Activated naive CD8-positive, alpha-beta T cell treated with anti-CD3 and anti-CD28 coated beads, Interleukin-2, amount 50 U/mL, for 16 hours (primary cell): ENCODE measurements around the gene CFAP73.
"Not testable (repeated sequence)": the region's sequence is repeated elsewhere in the genome, so short reads cannot be mapped to it uniquely, and the experiment has no call there.

ENCODE experiments used
- DNase-seq: peaks from one replicate; pipeline ENCODE4 v3.0.0-alpha.2; 2020; ENCODE audit warnings: low read depth, low spot score

Gene CFAP73

DNA sequence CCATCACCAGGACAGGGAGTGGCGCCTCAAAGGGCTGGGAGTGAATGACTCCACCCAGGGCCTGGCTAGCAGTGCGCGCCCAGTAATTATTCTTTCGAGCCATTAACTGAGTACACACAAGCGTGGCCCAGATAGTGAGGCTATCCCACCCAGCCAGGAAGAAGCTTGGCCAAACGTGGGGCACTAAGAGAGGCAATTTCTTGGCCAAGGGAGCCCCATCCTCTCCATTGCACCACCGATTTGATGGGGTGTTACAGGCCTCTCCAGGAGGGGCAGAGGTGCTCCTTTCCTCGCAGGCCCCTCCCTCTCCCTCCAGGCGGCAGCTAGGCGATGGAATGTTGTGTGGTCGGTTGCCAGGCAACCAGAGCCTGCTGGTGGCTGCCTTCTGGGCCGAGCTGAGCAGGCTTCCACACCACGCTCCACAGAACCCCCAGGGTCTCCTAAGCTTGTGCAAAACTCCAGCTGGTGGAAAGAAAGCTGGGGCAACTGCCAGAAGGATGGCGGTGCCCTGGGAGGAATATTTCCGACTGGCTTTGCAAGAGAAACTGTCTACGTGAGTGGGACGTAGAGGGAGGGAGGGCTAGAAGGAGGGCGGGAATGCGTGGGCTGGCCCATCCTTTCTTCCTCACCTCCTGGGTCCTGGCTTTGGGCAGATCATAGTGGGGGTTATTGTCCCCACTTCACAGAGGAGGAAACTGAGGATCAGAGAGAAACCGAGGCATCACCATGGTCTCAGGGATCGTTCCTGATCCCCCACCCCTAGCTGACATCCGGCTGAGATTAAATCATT, at the start of gene CFAP73:
CFAP73 (plus strand) TSS at position 364 of the 790 bp plus-strand sequence; CDS start at position 498, 134 bp downstream.
- no peak for DNase-seq

DNA sequence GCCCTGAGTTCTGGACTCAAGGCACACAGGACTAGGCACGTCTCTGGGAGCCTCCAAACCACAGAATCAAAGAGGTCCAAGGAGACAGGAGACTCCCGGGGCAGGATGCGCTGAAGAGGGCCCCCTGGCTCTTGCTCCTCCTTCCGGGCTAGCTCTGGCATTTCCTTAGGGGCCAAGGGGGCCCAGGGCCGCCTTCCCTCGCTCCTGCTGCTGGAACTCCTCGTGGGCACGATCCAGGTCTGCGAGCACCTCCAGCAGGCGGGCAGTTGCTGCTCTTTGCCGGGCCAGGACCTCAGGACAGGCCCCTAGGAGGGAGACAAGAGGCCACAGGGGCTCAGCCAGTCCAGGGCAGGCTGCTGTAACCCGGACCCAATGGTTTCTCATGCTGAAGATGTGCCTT, 49.8 kb upstream of the CFAP73 start:
- DNase-seq = no peak

DNA sequence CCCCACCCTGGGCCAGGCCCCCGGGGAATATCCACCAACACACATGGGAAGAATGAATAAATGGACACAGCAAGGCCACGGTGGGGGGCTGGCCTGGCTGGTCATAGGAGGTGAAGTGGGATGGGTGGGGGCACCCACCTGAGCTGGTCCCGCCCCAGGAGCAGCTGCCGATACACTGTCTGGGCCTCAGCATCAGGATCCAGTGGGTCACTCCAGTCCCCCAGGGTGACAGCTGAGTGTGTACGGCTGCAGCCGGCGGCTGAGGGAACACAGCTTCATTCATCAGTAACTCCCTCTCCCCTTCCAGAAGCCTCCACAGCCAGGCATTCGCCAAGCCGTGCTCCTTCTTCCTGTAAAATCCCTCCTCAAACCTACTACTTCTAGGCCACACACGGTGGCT, 47.8 kb upstream of the CFAP73 start:
- no peak for DNase-seq

DNA sequence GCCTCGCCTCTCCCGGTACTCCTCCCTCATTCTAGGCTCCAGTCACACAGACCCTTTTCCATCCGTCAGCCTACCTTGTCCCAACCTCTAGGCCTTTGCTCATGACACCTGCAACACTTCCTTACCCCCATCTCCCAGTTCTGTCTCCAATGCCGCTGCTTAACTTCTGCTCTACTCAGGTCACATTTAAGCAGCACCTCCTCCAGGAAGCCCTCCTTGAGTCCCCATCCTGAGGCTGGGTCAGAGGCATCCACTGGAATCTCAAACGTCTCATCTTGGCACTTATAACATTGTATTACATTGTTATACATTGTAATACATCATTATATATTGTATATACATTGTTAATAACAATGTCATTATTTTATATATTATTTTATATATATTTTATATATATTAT, 46.7 kb upstream of the CFAP73 start:
- no peak for DNase-seq

DNA sequence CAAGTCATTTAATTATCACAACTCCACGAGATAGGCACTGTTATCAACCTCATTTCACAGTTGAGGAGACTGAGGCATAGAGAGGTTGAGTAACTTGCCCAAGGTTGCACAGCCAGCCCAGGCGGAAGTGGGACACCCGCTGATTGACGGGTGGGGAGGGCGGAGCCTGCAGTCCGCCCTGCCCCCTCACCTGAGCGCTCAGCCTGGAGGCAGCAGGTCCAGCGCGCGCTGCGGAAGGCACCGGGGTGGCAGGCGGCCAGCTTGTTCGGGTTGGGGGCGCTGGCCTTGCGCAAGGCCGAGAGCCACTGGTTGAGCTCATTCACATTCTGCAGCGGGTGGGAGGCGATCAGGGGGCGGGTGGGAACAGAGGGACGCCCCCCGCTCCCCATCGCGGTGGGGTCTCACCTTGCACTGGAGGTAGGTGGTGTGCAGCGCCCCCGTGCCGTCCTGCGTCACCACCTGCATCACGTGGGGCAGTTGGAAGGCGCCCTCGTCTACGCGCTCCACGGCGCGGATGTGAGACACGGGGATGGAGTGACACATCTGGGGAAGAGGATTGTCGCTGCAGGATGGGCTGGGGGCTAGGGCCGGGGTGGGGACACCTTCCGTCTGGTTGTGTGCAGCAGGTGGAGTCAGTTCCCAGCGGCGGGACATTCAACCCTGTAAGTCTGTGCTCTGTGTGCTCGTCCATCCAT, 45.6 kb upstream of the CFAP73 start:
- DNase-seq = peak; percentile 22

DNA sequence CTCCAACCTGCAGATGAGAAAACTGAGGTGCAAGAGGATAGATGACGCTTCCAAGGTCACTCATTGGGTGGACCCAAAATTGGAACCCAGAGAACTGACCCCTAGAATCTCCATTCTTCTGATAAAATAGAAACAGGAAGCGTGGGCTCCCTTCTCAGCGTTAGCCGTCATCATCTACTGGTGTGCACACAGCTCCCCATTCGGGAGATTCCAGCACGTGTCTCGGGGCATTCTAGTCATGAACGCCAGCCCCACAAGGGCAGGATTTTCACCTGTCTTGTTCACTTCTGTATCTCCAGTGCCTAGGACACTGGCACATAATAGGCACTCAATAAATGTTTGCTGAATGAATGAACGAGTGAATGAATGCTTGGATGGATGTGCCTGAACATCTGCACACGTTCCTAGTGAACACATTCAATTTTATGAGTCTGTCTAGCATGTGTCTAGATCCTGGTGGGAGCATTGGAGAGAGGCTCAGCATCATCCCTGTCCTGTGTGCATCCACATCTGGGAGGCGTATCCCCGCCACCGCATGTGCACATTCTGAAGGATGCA, 44.5 kb upstream of the CFAP73 start:
- no peak for DNase-seq

DNA sequence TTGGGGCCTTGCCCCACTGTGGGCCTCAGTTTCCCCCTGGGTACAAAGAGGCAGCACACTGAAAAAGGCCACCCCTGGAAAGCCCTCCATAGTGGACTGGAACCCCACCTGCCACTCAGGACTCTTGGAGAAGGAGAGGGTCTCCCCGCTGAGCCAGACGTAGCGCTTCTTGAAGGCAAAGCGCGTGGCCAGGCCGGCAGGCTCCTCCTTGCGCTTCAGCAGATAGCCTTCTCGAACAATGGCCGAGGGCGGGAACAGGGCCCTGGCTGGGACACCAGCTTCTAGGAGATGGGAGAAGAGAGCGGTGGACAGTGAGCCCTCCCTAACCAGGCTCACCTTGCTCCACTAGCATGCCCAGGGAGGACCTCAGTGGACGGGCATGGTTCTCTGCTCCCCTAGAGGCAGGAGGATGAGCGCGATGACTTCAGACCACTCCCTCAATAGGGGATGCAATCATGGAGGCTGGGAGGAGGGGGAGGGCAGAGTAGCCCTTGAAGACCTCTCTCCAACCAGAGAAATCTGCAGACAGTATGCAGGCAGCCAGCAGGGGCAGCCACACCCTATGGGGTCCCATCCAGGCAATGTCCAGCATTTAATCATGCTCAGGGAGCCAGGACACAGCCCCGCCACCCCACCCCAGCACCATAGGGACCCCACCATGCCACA, 43.8 kb upstream of the CFAP73 start:
- no peak for DNase-seq

DNA sequence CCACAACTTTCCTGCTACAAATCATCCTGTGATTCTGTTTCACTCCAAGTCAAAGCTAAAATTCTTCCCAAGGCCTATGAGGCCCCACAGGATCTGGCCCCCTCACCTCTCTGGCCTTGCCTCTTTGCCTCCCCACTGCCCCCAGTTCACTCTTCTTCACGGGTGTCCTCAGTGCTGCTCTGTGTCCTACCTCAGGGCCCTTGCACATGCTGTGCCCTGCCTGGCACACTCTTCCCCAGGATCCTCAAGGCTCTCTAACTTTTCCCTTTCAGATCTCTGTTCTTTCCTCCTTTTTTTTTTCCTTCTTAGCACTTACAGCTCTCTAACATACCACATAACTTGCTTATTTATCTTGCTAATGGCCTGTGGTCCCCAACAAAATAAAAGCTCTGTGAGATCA, 43.2 kb upstream of the CFAP73 start:
- no peak for DNase-seq

DNA sequence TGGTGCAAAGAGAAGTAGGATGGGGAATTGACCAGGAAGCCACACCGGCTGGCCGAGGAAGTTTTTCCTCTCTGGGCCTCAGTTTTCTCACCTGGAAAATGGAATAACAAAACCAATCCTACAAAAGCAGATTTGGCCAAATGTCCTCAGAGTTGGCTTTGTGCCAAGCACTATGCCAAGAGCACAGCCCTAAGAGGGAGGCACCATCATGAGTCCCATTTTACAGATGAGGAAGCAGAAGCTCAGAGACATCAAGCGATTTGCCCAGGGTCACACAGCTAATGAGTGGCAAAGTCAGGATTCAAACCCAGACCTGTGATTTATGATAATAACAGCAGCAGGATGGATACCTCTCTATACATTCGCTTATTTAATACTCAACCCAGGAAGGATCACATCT, 41.2 kb upstream of the CFAP73 start:
- no peak for DNase-seq

DNA sequence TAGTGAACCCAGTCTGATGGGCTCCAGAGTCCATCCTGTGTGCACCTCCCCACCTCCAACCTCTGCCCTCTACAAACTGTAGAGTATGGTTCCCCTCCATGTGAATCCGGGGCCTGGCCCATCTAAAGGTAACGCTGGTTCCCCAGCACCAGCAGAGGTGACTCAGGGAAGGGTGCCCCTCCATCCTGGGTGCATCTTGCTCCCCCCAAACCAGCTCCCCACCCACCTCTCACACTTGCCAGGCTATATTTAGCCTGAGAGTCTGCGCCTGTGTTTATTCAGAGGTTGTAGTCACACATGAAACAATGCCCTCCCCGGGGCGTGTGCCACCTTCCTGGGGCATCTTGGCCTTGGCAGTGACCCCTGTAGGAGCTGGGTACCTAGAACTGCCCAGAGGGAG, 40.2 kb upstream of the CFAP73 start:
- no peak for DNase-seq

DNA sequence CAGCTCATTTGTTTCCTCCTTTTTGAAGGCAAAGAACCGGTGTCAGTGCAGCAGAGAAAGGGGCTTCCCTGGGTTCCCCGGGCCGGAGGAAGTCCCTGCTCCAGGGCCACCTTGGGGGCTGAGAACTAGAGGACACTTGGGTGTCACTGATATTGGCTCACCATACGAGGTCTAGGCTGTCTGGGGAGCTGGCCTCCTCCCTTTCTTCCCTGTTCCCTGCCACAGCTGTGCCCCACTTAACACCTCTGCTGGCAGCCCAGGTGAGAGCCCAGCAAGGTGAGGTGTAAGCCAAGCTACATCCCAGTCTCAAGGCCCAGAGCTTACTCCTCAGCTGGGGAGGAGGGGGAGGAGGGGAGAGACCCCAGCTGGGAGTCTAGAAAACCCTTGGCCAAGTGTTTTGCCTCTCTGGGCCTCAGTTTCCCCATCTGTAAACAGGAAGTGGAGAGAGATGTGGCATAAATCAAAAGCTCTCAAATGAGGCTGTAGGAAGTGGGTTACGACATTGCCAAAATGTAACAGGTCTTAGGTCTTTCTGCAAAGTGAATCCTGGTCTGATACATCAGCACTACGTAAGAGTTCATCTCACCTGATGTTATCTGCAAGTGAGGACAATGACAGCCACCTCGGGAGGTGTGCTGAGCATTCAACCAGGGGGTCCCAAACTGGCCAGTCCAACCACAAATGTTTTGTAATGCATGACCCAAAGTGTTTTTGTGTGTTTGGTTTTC, 39.5 kb upstream of the CFAP73 start:
- no peak for DNase-seq

DNA sequence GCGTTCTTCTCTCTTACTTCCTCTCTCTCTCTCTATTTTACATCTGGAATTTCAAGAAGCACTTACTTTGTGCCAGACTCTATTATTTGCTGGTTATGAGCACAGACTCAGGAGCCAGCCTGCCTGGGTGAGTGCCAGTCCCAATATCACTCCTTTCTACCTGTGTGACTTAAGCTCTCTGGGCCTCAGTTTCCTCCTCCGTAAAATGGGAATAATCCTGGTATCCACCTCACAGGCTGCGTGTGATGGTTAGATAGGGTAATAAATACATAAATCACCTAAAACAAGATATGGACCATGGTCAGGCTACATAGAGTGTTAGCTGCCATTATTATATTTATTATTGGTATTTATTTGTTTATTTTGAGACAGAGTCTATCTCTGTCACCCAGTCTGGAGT, 38.3 kb upstream of the CFAP73 start:
- DNase-seq = no peak

DNA sequence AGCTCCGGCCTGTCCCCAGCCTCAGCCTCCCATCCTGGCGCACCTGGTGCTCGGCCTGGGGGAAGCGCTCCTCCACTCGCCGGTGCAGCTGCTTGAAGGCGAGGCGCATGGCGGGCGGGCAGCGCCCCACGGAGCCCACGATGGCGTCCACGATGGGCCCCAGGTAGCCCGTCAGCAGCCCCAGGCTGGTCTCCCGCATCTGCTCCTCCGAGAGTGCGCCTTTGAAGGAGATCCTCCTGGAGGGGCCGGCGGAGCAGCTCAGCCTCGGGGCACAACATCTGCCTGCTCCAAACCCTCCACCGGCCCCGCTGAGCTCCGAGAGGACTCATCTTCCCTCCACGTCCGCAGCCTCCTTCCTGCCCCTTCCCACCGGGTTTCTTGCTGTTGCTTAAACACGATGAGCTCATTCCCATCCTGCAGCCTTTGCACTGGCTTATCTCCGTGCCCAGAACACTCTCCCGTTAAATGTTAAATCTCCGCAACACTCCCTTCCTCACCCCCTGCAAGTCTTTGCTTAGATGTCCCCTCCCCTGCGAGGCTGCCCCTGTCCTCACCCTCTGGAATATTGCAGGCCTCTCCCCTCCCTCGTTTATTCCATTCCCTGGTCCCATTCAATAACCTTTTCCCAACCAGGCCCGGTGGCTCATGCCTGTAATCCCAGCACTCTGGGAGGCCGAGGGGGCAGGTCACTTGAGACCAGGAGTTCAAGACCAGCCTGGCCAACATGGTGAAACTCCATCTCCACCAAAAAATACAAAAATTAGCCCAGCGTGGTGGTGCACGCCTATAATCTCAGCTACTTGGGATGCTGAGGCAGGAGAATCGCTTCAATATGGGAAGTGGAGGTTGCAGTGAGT, 37.3 kb upstream of the CFAP73 start:
- DNase-seq = no peak

DNA sequence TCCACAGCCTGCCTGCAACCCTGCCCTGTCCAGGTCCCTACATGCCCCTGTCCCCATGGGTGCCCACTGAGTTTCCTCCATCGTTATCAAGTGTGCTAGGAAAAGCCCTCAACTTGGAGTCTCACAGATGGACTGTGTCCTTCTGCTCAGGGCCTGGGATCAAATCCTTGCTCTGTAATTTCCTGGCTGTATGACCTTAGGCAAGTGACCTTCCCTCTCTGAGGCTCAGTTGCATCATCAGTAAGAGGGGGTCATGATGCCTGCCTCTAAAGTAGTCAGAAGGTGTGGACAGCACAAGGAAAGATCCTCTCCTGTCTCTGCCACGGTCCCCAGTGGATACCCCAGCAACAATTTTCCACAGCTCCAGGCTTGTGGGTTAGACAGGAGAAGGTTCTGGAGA, 36.1 kb upstream of the CFAP73 start:
- DNase-seq = no peak

DNA sequence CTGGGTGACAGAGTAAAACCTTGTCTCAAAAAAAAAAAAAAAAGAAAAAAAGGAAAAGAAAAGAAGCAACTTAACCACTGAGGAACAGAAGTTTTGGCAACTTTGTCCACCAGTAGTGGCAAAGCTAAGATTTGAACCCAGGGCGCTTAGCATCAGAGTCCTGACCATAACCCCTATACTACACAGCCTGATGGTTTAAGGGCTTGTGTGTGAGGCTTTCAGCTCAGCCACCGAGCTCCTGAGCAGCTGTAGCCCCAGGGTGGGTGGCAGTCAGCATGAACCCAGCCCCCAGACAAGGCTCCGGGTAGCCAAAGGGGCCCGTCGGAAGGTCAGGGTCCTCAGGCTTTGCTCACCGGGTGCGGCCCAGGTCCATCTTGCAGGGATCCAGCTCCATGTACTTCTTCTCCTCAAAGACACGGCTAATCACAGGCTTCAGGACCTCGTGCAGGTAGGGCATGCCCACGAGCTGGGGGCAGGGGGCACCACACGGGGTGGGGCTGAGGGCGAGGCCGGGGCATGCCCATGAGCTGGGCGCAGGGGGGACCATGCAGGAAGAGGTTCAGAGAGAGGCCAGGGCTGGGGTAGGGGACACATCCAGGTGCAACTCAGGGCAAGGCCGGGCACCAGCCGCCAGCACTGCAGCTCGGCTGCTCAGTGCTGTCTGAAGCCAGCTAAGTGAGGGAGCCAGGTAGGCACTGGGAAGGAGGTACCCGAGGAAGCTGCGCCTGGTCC, 34.9 kb upstream of the CFAP73 start:
- no peak for DNase-seq

DNA sequence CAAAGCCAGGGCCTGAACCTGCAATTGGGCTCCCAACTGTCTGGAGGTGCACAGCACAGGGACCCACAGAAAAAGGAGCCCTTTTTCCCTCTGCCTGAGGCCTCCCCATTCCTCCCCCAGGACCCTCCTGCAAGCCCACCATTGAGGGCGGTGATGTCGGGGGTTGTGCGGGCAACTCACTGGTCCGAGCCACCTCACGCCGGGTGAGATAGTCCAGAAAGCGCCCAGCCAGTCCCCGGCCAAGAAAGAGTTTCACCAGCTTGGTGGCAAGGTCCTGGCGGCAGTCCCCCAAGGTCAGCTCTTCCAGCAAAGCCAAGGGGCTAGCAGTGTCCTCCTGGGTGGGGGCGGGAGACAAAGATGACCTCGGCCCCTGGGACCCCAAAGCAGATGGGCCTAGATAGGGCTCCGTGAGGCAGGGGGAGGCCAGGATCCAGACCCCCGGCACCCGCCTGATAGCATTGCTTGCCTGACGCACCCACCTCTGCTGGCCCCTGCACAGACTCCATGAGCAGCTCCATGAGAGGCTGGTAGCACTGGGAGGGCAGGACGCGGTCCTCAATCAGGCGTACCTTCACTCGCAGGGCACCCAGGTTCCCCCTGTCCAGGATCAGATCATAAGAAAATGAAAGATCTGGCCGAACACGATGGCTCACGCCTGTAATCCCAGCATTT, 33.9 kb upstream of the CFAP73 start:
- no peak for DNase-seq

DNA sequence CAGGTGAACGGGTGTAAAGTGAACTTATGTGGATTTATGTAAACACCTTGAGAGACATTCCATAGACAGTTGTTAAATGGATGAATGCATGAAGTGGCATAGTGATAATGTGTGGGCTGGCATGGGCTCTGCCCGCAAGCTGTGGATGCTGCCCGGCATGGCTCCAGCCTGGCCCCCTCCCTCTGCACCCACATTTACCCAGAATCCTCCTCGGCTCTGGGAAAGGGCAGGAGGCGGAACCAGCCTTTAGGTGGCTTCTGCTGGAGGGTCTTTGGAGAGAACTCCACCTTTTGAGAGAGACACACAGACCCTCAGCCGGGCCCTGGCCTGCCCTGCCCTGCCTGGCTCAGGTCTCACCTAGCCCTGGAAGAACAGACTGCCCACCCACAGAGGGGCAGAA, 32.6 kb upstream of the CFAP73 start:
- no peak for DNase-seq

DNA sequence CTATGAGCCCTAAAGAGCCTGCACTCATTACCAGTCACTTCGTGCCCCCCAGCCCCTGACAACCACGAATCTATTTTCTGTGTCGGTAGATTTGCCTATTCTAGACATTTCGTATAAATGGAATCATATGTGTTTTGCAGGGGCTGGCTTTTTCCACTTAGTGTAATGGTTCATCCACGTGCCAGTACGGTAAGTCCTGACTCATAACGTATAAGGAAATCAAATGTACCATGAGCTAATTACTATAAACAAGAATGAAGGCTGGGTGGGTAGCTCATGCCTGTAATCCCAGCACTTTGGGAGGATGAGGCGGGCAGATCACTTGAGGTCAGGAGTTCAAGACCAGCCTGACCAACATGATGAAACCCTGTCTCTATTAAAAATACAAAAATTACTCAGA, 31.8 kb upstream of the CFAP73 start:
- not testable (repeated sequence) for DNase-seq

DNA sequence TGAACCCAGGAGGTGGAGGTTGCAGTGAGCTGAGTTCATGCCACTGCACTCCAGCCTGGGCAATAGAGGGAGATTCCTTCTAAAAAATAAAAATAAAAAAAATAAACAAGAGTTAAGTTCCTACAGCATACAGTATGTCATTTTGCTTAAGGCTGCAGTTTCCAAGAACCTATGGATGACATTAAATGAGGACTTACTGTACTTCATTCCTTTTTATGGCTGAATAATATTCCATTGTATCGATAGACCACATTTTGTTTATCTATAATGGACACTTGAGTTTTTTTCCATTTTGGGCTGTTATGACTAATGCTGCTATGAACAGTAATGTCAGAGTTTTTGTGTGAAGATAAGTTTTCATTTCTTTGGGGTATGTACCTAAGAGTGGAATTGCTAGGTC, 31.4 kb upstream of the CFAP73 start:
- DNase-seq = no peak
